Measurements from ENCODE around the gene PCK1.

Gene PCK1

DNA sequence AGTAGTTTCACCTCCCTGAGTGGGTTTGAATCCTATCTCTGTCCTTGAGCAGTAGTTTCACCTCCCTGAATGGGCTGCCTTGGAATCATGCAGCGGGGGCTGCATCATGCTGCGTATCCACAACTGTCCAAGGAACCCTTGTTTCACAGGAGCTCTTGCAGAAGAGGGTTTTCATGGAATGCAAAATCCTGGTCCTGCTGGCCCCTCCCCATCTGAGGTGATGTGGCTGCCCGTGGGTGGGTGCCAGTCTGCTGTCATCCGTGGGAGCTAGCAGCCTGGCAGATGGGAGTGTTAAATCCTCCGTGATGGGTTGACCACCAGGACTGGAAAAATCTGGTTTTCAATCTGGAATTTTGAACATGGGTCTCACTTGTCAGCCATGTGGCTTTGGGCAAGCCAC lies 37.6 kb downstream of the PCK1 start:
- DNase-seq, result no peak
- Mint-ChIP-seq H3K4me1 (peaks cover 16% of the 10 kb centered on the region), H3K36me3 (ENCODE audit: low read depth) (no peaks in the 10 kb centered on the region), H3K4me3 (no peak overlapping the region), H3K27me3 (ENCODE audit: low read depth, poor library complexity) (peaks cover 29% of the 10 kb centered on the region), H3K27ac (no peak overlapping the region), H3K9me3 (no peaks in the 10 kb centered on the region)
- TF ChIP-seq, protein P1, sequence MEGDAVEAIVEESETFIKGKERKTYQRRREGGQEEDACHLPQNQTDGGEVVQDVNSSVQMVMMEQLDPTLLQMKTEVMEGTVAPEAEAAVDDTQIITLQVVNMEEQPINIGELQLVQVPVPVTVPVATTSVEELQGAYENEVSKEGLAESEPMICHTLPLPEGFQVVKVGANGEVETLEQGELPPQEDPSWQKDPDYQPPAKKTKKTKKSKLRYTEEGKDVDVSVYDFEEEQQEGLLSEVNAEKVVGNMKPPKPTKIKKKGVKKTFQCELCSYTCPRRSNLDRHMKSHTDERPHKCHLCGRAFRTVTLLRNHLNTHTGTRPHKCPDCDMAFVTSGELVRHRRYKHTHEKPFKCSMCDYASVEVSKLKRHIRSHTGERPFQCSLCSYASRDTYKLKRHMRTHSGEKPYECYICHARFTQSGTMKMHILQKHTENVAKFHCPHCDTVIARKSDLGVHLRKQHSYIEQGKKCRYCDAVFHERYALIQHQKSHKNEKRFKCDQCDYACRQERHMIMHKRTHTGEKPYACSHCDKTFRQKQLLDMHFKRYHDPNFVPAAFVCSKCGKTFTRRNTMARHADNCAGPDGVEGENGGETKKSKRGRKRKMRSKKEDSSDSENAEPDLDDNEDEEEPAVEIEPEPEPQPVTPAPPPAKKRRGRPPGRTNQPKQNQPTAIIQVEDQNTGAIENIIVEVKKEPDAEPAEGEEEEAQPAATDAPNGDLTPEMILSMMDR (IDR thresholded peaks at IDR 0.05), result no peak

DNA sequence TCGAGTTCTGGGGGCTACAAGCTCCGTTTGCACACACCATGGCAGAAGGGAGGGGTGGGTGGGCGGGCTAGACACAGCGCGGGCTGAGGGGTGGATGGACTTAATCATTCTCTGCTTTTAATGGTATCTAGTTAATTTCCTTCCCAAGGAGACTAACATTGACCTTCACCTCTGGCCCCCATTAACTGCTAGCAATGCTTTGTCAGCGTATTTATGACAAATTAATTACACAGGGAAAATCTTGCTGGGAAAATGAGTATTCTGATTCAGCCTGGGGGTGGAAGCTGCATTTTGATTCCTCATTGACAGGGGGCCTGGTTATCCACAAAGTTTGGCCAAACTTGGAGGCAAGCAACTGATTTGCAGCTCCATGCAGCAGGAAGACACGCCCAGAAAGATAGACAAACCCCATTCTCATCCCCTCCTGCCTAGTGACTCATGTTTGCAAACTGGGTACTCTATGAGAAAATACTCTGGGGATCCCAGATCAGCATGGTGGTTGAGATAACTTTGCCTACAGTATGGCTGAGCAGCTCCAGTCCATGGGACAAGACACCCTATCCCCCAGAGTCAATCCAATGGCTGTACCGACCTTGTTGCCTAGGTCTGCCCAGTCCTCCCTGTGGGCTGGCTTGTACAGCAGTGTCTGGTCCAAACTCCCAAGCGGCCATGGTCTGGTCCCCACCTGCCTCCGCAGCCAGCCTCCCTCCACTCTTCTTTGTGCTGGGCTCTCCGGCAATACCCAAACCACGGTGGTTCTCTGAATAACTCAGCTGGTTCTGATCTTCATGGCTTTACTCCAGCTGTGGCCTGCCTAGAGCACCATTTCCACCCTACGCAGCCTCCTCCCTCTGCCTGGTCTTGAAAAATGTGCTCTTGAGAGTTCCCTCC lies 39.7 kb downstream of the PCK1 start:
- Mint-ChIP-seq H3K36me3 (ENCODE audit: low read depth) (no peaks in the 10 kb centered on the region), H3K27me3 (ENCODE audit: low read depth, poor library complexity) (peaks cover 38% of the 10 kb centered on the region), H3K4me3 (no peak overlapping the region), H3K27ac (no peak overlapping the region), H3K4me1 (peaks cover 6% of the 10 kb centered on the region), H3K9me3 (no peaks in the 10 kb centered on the region)
- no peak for DNase-seq
- TF ChIP-seq, protein P1 (IDR thresholded peaks at IDR 0.05), result no peak

DNA sequence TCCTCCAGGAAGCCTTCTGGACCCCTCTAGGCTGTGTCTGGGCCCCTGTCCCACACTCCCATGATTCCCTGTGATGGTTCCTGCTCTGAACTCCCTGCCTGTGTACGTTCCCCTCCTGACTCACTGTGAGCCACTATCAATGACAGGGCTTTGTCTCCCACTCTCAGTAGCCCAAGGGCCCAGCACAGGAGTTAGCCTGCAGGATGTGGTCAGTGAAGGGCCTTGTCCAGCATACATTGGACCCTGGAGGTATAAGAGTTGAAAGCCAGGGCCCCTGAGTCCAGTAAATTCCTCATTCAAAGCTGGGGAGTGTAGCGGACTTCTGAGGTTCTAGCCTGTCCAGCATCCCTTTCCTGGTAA lies 40.3 kb downstream of the PCK1 start:
- no peaks in the 10 kb centered on the region for H3K9me3 Mint-ChIP-seq
- no peak overlapping the region for H3K4me3 Mint-ChIP-seq
- TF ChIP-seq, protein P1 (IDR thresholded peaks at IDR 0.05), result no peak

DNA sequence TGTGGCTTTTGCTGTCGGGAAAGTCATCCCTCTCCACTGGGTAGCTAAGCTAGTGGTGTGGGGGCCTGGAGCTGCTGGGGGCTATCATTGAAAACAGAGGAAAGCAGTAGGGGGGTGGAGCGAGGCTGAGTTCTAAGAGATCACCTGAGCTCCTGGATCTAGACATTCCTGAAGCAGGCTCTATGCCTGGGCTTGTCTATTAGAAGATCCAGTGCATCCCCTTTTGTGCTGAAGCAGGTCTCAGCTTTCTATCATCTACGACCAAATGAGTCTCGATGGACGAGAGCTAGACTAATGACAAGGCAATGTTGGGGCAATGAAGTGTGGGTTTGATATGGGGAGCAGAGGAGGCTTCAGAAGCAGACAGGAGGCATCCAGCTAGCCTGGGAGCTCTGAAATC lies 40.8 kb downstream of the PCK1 start:
- H3K4me3 Mint-ChIP-seq, result no peak overlapping the region
- no peaks in the 10 kb centered on the region for H3K36me3 Mint-ChIP-seq (ENCODE audit: low read depth)
- no peak for DNase-seq
- H3K27ac Mint-ChIP-seq, result no peak overlapping the region
- TF ChIP-seq, protein P1 (IDR thresholded peaks at IDR 0.05), result no peak
- H3K27me3 Mint-ChIP-seq (ENCODE audit: low read depth, poor library complexity), result peaks cover 44% of the 10 kb centered on the region
- H3K9me3 Mint-ChIP-seq, result no peaks in the 10 kb centered on the region
- H3K4me1 Mint-ChIP-seq, result peaks cover 6% of the 10 kb centered on the region

More for the DNA sequence above, 40.3 kb downstream of the PCK1 start:
- H3K27me3 Mint-ChIP-seq (ENCODE audit: low read depth, poor library complexity), result peaks cover 39% of the 10 kb centered on the region
- no peak for DNase-seq
- H3K4me1 Mint-ChIP-seq, result peaks cover 6% of the 10 kb centered on the region
- no peaks in the 10 kb centered on the region for H3K36me3 Mint-ChIP-seq (ENCODE audit: low read depth)
- H3K27ac Mint-ChIP-seq, result no peak overlapping the region

DNA sequence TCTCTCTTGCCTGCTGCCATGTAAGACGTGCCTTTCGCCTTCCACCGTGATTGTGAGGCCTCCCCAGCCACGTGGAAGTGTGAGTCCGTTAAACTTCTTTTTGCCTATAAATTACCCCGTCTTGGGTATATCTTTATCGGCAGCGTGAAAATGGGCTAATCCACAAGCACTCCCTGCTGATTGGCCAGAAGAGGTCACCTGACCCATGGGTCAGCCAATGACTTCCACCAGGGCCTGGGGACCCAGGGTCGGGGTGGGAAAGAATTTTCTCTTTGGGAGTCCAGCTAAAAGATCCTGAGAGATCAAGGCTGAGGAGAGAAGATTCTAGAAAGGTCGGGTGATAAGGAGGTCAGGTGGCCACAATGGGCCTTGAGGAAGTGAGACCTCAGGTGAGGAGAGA lies 42.2 kb downstream of the PCK1 start:
- Mint-ChIP-seq H3K36me3 (ENCODE audit: low read depth) (no peaks in the 10 kb centered on the region), H3K27ac (no peak overlapping the region), H3K9me3 (no peaks in the 10 kb centered on the region), H3K4me1 (no peaks in the 10 kb centered on the region), H3K27me3 (ENCODE audit: low read depth, poor library complexity) (peaks cover 47% of the 10 kb centered on the region), H3K4me3 (no peak overlapping the region)
- no peak for DNase-seq
- TF ChIP-seq, protein P1 (IDR thresholded peaks at IDR 0.05), result no peak

DNA sequence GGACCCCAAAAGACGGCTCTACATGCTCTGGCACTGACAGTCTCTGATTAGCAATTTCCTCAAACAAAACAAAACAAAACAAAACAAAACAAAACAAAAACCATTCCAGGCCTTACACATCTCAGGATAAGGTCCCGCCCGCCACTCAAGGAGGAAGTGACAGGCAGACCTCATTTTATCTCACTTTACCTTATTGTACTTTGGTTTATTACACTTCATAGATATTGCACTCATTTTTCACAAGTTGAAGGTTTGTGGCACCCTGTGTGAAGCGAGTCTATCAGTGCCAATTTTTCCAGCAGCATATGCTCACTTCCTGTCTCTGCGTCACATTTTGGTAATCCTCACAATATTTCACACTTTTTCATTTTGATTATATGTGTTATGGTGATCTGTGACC lies 44.1 kb downstream of the PCK1 start:
- DNase-seq, result no peak
- Mint-ChIP-seq H3K4me1 (peaks cover 9% of the 10 kb centered on the region), H3K27me3 (ENCODE audit: low read depth, poor library complexity) (peaks cover 55% of the 10 kb centered on the region), H3K9me3 (no peaks in the 10 kb centered on the region), H3K4me3 (no peak overlapping the region), H3K27ac (no peak overlapping the region), H3K36me3 (ENCODE audit: low read depth) (no peaks in the 10 kb centered on the region)
- TF ChIP-seq, protein P1 (IDR thresholded peaks at IDR 0.05), result no peak
